Fibroblast of skin of right quadriceps (primary cell): ENCODE results near the gene MED8.

Experiments used
- DNase-seq: peaks from one replicate; pipeline ENCODE4 v3.0.0-alpha.2; 2013

The MED8 gene

GRCh38 chr1:43358121-43358745 lies 31.4 kb downstream of the MED8 start:
- peak; percentile 39 for DNase-seq

GRCh38 chr1:43357251-43357650 lies 32.3 kb downstream of the MED8 start:
- DNase-seq, result no peak

GRCh38 chr1:43354936-43355335 lies 34.7 kb downstream of the MED8 start:
- peak; percentile 35 for DNase-seq

DNA sequence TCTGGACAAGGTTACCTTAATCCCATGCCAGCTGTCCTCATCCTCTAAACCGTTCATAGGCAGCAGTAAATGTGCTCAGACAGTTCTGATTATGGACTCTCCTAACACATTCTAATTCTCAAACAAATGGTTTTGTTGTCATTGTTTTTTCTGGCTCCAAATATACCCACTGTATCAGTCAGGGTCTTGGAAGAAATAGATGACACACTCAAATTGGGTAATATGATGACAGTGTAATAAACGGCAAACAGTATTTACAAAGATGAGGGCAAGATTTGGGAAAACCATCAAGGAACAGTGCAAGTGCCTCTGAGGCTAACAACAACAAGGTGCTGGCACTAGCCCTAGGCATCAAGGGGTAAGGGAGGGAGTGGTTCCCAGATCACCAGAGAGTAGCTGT lies 35.1 kb downstream of the MED8 start:
- DNase-seq, result no peak

GRCh38 chr1:43352881-43353280 lies 36.7 kb downstream of the MED8 start:
- no peak for DNase-seq

DNA sequence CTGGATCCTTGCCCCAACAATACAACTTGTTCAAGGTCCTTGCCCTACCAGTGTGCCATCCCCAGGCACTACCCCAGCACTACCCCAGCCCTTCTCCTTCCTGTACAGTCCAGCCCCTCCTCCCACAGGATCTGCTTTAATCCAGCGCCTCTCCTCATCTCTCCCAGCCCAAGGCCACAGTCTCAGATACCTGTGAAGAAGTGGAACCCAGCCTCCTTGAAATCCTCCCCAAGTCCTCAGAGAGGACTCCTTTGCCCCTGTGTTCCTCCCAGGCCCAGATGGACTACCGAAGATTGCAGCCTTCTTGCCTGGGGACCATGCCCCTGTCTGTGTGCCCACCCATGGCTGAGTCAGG lies 37.3 kb downstream of the MED8 start:
- no peak for DNase-seq

DNA sequence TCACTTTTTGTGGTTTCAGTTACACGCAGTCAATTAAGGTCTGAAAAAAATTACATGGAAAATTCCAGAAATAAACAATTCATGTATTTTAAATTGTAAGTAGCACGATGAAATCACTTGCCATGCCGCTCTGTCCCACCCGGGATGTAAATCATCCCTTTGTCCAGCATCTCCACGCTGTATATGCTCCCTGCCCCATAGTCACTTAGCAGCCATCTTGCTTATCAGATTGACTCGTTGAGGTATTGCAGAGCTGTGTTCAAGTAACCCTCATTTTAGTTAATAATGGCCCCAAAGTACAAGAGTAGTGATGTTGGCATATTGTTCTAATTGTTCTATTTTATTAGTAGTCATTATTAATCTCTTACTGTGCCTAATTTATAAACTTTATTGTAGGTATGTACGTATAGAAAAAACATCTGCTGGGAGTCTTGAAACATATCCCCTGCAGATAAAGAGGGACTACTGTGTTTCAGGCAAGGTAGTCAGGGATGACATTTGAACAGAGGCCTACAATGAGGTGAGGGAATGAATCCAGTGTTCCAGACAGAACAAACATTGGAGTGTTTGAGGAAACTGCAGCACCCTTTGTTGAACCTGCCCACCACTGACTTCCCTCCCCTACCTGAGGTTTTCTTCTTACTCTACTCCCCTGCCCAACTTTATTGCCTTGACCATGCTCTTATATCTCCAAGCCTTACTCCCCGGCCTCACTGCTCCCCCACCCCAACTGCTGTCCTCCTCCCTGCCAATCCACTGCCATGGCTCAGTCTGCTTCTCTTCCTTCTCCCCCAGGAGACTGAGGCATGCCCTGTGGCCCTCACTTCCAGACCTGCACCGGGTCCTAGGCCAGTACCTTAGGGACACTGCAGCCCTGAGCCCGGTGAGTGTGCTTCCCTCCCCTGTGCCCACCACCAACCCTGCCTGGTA lies 37.9 kb downstream of the MED8 start:
- DNase-seq, result no peak

GRCh38 chr1:43350976-43351375 lies 38.6 kb downstream of the MED8 start:
- DNase-seq, result no peak

DNA sequence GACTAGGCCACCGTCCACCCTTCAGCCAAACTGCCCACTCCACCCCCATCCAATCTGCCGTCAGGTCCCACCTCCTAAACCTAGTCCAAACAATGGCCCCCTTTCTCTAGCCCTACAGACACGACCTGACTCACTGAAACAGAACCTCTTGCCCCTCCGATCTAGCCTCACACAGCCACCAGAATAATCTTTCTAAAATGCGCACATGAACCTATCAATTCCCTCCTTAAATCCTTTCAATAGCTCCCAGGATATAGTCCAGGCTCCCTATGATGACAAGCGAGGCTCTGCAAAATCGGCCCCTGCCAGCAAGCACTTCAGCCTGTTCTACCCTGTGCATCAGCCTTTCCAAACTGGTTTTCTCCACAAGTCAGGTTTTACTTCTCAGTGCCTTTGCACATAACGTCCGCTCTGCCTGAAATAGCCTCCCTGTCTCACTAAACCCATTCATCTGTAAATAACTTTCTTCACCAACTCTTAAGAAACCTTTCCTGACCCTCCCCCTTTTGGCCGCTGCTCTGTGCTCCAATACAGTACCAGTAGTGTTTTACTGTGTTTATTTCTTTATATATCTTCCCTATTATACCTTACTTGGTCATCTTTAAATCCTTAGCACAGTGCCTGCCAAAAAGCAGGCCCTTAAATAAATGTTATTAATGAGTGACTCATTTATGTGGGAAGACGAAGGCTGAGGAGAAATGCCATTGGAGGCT lies 39.9 kb downstream of the MED8 start:
- peak; percentile 86 for DNase-seq

DNA sequence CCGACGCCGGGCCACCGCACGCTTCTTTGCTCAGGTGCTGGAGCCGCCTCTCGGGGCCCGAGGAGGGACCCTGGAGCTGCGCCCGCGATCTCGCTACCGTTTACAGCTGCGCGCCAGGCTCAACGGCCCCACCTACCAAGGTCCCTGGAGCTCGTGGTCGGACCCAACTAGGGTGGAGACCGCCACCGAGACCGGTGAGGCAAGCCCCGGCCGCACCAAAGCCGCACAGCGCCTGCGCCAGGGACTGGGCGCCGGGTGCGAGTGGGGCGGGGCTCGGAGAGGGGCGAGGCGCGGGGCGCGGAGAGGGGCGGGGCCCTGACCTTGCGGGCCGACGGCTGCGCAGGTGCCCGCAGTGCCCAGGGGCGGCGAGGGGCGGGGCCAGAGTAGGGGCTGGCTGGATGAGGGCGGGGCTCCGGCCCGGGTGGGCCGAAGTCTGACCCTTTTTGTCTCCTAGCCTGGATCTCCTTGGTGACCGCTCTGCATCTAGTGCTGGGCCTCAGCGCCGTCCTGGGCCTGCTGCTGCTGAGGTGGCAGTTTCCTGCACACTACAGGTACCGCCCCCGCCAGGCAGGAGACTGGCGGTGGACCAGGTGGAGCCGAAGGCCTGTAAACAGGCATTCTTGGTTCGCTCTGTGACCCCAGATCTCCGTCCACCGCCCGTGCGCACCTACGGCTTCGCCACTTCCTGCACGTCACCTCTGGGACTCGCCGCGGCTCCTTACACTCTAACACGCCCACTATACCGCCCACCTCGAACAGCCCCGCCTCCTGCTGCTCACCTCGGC lies 40.6 kb downstream of the MED8 start:
- peak; percentile 39 for DNase-seq

- DNase-seq, result no peak
Observed at GRCh38 chr1:43348343-43348808, 41.2 kb downstream of the MED8 start.

DNA sequence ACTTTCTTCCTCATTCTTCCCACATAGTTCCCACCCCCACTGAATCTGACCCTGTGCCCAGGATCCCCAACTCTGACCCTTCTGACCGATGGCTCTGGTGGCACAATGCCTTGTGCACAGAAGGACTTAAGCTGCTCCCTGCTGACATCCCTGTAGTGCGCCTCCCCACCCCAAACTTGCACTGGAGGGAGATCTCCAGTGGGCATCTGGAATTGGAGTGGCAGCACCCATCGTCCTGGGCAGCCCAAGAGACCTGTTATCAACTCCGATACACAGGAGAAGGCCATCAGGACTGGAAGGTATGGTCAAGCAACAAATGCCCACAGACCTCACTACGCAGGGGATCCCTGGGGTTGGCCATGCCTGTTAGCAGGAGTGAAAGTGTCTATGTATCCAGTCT lies 43.0 kb downstream of the MED8 start:
- DNase-seq, result no peak

DNA sequence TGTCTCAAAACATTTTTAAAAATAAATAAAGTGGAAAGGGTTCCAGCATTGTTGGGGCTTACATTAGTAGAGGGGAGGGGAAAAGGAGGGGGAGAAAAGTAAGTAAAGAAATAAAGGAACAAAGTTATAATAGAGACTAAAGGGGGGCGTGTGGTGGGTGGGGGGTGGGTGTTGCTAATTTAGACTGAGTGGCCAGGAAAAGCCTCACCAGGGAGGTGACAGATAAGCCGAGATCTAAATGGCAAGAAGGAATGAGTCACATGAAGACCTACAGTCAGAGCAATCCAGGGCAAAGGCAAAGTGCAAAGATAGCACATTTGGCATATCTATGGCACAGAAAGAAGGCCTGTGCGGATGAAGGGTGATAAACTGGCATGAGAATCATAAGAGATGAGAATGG lies 44.5 kb downstream of the MED8 start:
- no peak for DNase-seq

GRCh38 chr1:43344267-43344850 lies 45.2 kb downstream of the MED8 start:
- DNase-seq, result no peak

DNA sequence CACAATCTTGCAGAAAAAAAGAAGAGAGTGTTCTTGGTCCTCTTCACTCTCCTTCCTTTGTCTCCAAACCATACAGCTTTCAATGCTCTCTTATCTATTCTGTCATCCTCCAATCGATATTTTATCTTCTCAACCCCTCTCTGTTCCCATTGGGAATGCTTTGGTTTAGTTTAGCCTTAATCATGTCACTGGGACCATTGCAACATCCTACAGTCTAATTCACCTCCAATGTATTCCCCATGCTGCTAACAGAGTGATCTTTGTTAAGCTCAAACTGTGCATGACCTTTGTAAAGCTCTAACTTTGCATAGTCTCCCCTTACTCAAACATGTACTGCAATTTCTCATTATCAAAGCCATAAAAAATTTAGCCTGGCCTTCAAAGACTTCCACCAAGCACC lies 49.0 kb downstream of the MED8 start:
- DNase-seq, result no peak

DNA sequence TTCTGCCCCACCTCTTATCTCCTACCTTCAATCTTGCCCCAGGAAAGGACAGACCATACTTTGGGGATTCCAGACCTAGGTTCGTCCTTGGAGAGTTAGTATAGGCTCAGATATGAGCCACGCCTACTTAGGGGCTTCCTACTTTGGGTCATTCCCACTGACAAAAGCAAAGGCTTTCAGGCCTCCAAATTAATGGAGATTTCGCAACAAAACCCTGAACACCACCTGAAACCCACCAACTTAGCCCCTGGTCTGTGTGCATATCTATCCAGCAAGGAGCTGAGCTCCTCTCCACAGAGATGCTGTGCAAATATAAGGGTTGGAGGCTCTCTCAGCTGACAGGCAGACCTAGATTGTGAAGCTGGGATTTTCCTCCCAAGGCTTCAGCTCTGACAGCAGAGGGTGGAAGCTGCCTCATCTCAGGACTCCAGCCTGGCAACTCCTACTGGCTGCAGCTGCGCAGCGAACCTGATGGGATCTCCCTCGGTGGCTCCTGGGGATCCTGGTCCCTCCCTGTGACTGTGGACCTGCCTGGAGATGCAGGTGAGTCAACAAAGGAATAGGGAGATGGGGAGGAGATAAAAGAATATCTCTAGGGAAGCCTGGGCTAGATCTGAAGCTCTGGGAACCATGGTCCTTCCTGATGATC lies 49.9 kb downstream of the MED8 start:
- DNase-seq, result no peak

GRCh38 chr1:43338001-43338400 lies 51.6 kb downstream of the MED8 start:
- DNase-seq, result no peak

DNA sequence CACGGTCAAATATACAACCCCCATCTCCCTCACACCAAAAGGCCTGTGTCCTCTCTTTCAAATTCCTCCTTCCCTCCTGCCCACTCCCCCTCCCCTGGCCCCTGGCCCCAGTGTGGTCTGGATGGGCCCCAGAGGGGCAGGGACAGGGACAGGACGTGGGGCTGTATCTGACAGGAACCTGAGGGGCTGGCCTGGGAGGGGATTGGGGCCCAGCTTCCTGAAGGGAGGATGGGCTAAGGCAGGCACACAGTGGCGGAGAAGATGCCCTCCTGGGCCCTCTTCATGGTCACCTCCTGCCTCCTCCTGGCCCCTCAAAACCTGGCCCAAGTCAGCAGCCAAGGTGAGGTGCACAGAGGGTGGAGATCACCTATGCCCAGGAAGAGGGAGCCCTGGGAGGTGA lies 52.0 kb downstream of the MED8 start, which contains the start of gene MPL:
TSS of gene MPL (plus strand) at position 231 of the 400 bp plus-strand sequence. CDS start at position 262, 31 bp downstream.
- DNase-seq, result no peak

GRCh38 chr1:43334453-43335205 lies 55.0 kb downstream of the MED8 start:
- DNase-seq, result no peak
